ENCODE results near the gene POLD4. TPM values are rescaled to one million over a fixed set of nuclear protein-coding genes. Genes with fewer than 3 reads are reported as not detected.
A peak's percentile ranks its signal among the peaks of the same experiment; 100 is the strongest.

Gene POLD4
- total RNA-seq, 2 experiments from 2014 or later, result 40.7 to 42.0 TPM

GRCh38 chr11:67308031-67308866 lies 45.1 kb downstream of the POLD4 start:
- intact Hi-C loops (cut with micrococcal nuclease), result no loop called here
- CTCF ChIA-PET, result no interaction called here
- H3K36me3 Mint-ChIP-seq (ENCODE audit: low read depth), result no peaks in the 10 kb centered on the region
- H3K4me3 Mint-ChIP-seq, result no peak overlapping the region
- no peaks in the 10 kb centered on the region for H3K9me3 Mint-ChIP-seq
- DNase-seq, result no peak
- no peaks in the 10 kb centered on the region for H3K27me3 Mint-ChIP-seq (ENCODE audit: low read depth)
- no peak overlapping the region for H3K27ac Mint-ChIP-seq
- H3K4me1 Mint-ChIP-seq (ENCODE audit: low read depth), result peaks cover 23% of the 10 kb centered on the region

- H3K27ac Mint-ChIP-seq, result no peak overlapping the region
- H3K4me1 Mint-ChIP-seq (ENCODE audit: low read depth), result peaks cover 18% of the 10 kb centered on the region
- DNase-seq, result no peak
- CTCF ChIA-PET, result no interaction called here
- no peak overlapping the region for H3K4me3 Mint-ChIP-seq
- H3K27me3 Mint-ChIP-seq (ENCODE audit: low read depth), result no peaks in the 10 kb centered on the region
- intact Hi-C loops (cut with micrococcal nuclease), result no loop called here
- no peaks in the 10 kb centered on the region for H3K9me3 Mint-ChIP-seq
- H3K36me3 Mint-ChIP-seq (ENCODE audit: low read depth), result no peaks in the 10 kb centered on the region
These were observed 45.8 kb downstream of the POLD4 start for GRCh38 chr11:67307545-67308001.

DNA sequence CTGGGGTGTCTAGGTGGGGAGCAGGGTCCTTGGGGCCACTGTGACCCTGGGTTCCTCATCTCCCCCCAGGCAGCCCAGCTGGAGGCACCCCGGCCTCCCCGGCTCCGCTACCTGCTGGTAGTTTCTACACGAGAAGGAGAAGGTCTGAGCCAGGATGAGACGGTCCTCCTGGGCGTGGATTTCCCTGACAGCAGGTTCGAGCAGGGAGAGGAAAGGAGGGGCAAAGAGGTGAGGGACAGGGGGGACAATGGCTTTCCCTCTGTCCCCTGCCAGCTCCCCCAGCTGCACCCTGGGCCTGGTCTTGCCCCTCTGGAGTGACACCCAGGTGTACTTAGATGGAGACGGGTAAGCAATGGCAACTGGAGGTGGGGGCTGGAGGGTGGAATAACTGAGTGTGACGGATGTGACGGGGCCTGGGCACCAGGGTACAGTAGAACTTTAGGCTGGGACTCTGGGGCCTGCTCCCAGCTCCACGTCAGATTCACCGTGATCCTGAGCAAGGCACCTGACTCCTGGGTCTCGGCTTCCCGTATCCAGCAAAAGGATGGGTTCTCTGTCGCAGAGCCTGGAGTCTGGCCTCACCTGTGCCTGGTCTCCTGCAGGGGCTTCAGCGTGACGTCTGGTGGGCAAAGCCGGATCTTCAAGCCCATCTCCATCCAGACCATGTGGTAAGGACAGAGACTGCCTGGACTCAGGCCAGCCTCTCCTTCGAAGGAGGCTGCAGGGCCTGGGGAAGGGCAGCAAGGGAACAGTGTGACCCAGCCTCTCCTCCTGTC lies 46.4 kb downstream of the POLD4 start:
- CTCF ChIA-PET, result no interaction called here
- H3K27ac Mint-ChIP-seq, result no peak overlapping the region
- no peak for DNase-seq
- peaks cover 12% of the 10 kb centered on the region for H3K4me1 Mint-ChIP-seq (ENCODE audit: low read depth)
- no peaks in the 10 kb centered on the region for H3K36me3 Mint-ChIP-seq (ENCODE audit: low read depth)
- no peaks in the 10 kb centered on the region for H3K27me3 Mint-ChIP-seq (ENCODE audit: low read depth)
- intact Hi-C loops (cut with micrococcal nuclease), result no loop called here
- no peak overlapping the region for H3K4me3 Mint-ChIP-seq
- no peaks in the 10 kb centered on the region for H3K9me3 Mint-ChIP-seq

DNA sequence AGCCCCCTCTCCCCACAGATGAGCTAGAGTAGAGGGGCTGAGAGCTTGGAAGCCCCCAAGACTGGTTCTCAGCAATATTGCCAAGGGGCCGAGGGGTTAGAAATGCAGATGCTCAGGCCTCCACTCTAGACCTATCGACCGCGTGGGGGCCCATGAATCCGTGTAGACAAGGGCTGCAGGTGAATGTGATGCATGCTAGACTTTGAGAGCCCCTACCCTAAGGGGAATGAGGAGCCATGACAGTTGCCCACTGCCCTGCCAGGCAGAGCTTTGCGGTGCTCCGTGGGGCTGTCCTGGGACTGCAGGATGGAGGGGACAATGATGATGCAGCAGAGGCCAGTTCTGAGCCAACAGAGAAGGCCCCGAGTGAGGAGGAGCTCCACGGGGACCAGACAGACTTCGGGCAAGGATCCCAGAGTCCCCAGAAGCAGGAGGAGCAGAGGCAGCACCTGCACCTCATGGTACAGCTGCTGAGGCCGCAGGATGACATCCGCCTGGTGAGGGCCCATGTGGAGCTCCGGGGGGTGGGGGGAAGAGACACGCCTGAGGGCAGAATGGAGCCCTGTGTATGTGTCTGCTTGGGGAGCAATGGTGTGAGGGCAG lies 48.7 kb downstream of the POLD4 start:
- intact Hi-C loops (cut with micrococcal nuclease), result no loop called here
- Mint-ChIP-seq H3K36me3 (ENCODE audit: low read depth) (no peaks in the 10 kb centered on the region), H3K4me3 (peak overlapping the region; percentile 57), H3K9me3 (no peaks in the 10 kb centered on the region), H3K27ac (no peak overlapping the region), H3K4me1 (ENCODE audit: low read depth) (peaks cover 2% of the 10 kb centered on the region), H3K27me3 (ENCODE audit: low read depth) (no peaks in the 10 kb centered on the region)
- CTCF ChIA-PET, result interaction anchor here (1.0 kb wide), 1 partner anchor 43 kb away, joined by 3 read pairs; no protein-coding TSS in a partner anchor
- no peak for DNase-seq

GRCh38 chr11:67303835-67304411 lies 49.4 kb downstream of the POLD4 start:
- peak; percentile 33 for DNase-seq
- peak overlapping the region; percentile 57 for H3K4me3 Mint-ChIP-seq

GRCh38 chr11:67303132-67303834 lies 50.1 kb downstream of the POLD4 start, which contains the start of gene SSH3:
Gene SSH3, plus strand, starts transcription at chr11:67303530. Its CDS starts 96 bp downstream, at chr11:67303626.
- intact Hi-C loops (cut with micrococcal nuclease), result no loop called here
- Mint-ChIP-seq H3K27me3 (ENCODE audit: low read depth) (no peaks in the 10 kb centered on the region), H3K27ac (no peak within 1 kb of the TSS), H3K9me3 (no peaks in the 10 kb centered on the region), H3K4me3 (peak within 1 kb of the TSS; percentile 57), H3K4me1 (ENCODE audit: low read depth) (peaks cover 5% of the 10 kb centered on the region), H3K36me3 (ENCODE audit: low read depth) (peaks cover 4% of the 10 kb centered on the region)
- DNase-seq, result no peak
- CTCF ChIA-PET, result interaction anchor here (1.1 to 3.1 kb wide), 4 partner anchors 14 to 42 kb away, joined by 5 to 11 read pairs (median 6); no protein-coding TSS in a partner anchor

More at GRCh38 chr11:67303835-67304411, 49.4 kb downstream of the POLD4 start:
- no peaks in the 10 kb centered on the region for H3K27me3 Mint-ChIP-seq (ENCODE audit: low read depth)
- no peaks in the 10 kb centered on the region for H3K9me3 Mint-ChIP-seq
- H3K27ac Mint-ChIP-seq, result no peak overlapping the region
- no peaks in the 10 kb centered on the region for H3K36me3 Mint-ChIP-seq (ENCODE audit: low read depth)
- CTCF ChIA-PET, result interaction anchor here (1.0 to 3.1 kb wide), 4 partner anchors 14 to 42 kb away, joined by 3 to 11 read pairs (median 6); no protein-coding TSS in a partner anchor
- peaks cover 2% of the 10 kb centered on the region for H3K4me1 Mint-ChIP-seq (ENCODE audit: low read depth)
- intact Hi-C loops (cut with micrococcal nuclease), result no loop called here

- peaks cover 7% of the 10 kb centered on the region for H3K4me1 Mint-ChIP-seq (ENCODE audit: low read depth)
- H3K36me3 Mint-ChIP-seq (ENCODE audit: low read depth), result peaks cover 10% of the 10 kb centered on the region
- CTCF ChIA-PET, result interaction anchor here (1.1 to 3.1 kb wide), 4 partner anchors 15 to 43 kb away, joined by 5 to 11 read pairs (median 6); no protein-coding TSS in a partner anchor
- DNase-seq, result no peak
- H3K9me3 Mint-ChIP-seq, result no peaks in the 10 kb centered on the region
- intact Hi-C loops (cut with micrococcal nuclease), result no loop called here
- H3K4me3 Mint-ChIP-seq, result peak overlapping the region; percentile 15
- H3K27ac Mint-ChIP-seq, result no peak overlapping the region
- no peaks in the 10 kb centered on the region for H3K27me3 Mint-ChIP-seq (ENCODE audit: low read depth)
These were observed 50.7 kb downstream of the POLD4 start for GRCh38 chr11:67302571-67303131.

GRCh38 chr11:67301951-67302516 lies 51.3 kb downstream of the POLD4 start:
- peaks cover 7% of the 10 kb centered on the region for H3K4me1 Mint-ChIP-seq (ENCODE audit: low read depth)
- intact Hi-C loops (cut with micrococcal nuclease), result no loop called here
- no peak overlapping the region for H3K27ac Mint-ChIP-seq
- no peak for DNase-seq
- H3K9me3 Mint-ChIP-seq, result no peaks in the 10 kb centered on the region
- H3K27me3 Mint-ChIP-seq (ENCODE audit: low read depth), result no peaks in the 10 kb centered on the region
- peaks cover 11% of the 10 kb centered on the region for H3K36me3 Mint-ChIP-seq (ENCODE audit: low read depth)
- CTCF ChIA-PET, result interaction anchor here (2.1 to 3.1 kb wide), 2 partner anchors 15 to 40 kb away, joined by 6 to 11 read pairs; no protein-coding TSS in a partner anchor
- H3K4me3 Mint-ChIP-seq, result no peak overlapping the region

DNA sequence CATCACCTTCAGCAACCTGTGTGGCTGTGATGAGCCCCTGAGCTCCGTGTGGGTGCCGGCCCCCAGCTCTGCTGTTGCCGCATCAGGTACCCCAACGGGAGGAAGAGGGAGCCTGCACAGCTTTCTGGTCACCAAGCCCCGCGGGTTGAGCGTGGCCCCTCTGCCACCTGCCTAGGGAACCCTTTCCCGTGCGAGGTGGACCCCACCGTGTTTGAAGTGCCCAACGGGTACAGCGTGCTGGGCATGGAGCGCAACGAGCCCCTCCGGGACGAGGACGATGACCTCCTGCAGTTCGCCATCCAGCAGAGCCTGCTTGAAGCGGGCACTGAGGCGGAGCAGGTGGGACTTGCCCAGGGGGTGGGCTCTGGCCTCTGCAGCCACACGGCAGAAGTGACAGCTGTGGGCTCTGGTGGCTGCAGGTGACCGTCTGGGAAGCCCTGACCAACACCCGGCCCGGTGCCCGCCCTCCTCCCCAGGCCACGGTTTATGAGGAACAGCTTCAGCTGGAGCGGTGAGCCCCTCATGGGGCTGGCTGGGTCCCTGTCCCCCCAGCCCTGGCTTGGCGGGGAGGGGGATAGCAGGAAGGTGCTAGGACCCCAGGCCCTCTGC lies 51.9 kb downstream of the POLD4 start:
- CTCF ChIA-PET, result interaction anchor here (1.2 to 3.1 kb wide), 3 partner anchors 10 to 39 kb away, joined by 3 to 11 read pairs (median 6); no protein-coding TSS in a partner anchor
- intact Hi-C loops (cut with micrococcal nuclease), result no loop called here
- DNase-seq, result no peak
- Mint-ChIP-seq H3K36me3 (ENCODE audit: low read depth) (peaks cover 17% of the 10 kb centered on the region), H3K9me3 (peaks cover under 1% of the 10 kb centered on the region), H3K27ac (no peak overlapping the region), H3K27me3 (ENCODE audit: low read depth) (no peaks in the 10 kb centered on the region), H3K4me1 (ENCODE audit: low read depth) (peaks cover 7% of the 10 kb centered on the region), H3K4me3 (no peak overlapping the region)

Measured in activated naive CD4-positive, alpha-beta T cell treated with anti-CD3 and anti-CD28 coated beads for 36 hours (primary cell).